ENCODE measurements around the gene PNPLA5.
A peak's percentile ranks its signal among the peaks of the same experiment; 100 is the strongest.

The PNPLA5 gene

GRCh38 chr22:43901976-43902643 lies 10.3 kb upstream of the PNPLA5 start:
- no peak for DNase-seq

- no peak for DNase-seq
Observed at GRCh38 chr22:43900206-43900605, 8.4 kb upstream of the PNPLA5 start.

DNA sequence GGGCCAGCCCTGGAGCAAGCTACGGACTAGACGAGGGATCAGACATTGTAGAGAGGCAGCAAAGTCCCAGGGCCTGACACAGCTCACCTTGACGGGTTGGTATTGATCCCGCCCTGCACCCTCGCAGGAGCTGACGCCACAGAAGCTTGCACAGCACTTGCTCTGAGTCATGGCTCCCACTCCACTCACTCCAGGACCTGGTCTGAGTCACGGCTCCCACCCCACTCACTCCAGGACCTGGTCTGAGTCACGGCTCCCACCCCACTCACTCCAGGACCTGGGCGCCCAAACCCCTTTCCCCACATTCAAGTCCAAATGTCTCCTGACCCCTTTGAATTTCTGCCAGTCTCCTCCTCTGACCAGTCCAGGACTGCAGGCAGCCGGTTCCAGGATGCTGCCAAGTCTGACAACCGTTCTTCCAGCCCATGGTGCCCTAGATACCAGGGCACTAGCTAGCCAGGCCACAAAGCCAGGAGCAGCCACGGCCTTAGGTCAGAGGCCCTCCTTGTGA lies 6.0 kb upstream of the PNPLA5 start:
- no peak for DNase-seq

- no peak for DNase-seq
Observed at GRCh38 chr22:43895986-43896645, 4.3 kb upstream of the PNPLA5 start.

DNA sequence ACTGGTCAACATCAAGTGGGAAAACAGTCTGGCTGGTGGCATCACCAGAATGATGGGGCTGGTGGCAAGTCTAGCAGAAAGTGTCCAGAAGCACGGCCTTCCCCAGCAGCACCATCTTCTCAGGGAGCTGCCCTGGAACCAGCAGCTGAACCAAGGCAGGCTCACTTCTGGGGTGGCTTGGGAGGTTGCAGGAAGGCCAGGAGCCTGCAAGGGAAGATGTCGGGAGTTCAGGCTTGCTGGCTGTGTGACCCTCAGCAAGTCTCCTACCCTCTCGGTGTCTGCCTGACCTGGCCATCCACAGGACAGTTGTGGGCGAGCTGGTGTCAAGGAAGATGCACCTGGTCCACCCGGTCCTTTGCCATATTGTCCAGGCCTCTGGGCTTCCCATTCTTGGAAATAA lies 2.3 kb upstream of the PNPLA5 start:
- no peak for DNase-seq

- DNase-seq = no peak
Observed at GRCh38 chr22:43893266-43893665, 1.5 kb upstream of the PNPLA5 start.

DNA sequence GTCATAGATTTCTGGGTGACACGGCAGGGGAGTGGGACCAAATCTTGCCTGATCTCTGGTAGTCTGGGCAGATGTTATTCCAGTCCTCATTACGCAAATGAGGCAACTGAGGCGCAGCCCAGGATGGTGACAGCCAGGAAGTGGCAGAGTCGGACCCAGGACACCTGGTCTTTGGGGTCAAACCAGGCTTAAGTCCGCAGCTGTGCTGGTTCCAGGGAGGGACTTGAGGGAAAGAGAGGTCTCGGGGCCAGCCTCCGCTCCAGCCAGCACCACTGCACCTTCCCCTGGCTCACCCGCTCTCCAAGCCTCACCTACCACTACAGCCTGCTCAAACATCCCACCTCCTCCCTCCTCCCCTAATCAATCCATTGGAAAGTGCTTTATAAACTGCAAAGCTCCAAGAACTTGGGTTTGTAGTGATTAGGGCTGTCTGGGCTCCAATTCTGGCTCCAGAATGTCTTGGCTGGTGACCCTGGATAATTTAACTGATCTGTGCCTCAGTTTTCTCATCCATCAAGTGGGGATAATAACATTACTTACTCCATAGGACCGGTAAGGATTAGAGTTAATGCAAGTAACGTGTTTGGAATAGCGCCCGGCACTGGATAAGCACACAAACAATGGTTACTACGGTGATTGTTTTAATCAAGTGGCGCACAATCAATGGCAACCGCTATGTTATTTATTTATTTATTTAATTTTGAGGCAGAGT lies 526 bp upstream of the PNPLA5 start:
- no peak for DNase-seq

DNA sequence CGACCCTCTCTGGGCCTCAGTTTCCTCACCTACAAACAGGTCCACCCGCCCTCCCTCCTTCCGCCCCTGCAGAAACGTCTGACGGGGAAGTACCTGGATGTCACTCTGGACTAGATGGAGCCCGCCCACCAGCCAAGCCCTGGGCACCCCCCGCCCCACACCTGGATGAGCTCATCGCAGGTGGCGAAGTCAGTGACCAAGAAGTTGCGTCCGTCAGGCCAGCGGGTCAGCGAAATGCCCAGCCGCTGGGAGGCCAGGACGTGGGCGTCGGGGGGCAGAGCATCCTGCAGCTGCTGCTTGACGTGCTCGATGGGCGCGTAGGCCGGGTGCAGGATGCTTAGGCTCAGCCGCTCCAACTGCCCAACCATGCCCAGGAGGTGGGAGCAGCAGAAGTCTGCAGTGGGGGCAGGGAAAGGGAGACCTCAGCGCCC lies 897 bp downstream of the PNPLA5 start:
- DNase-seq = no peak

DNA sequence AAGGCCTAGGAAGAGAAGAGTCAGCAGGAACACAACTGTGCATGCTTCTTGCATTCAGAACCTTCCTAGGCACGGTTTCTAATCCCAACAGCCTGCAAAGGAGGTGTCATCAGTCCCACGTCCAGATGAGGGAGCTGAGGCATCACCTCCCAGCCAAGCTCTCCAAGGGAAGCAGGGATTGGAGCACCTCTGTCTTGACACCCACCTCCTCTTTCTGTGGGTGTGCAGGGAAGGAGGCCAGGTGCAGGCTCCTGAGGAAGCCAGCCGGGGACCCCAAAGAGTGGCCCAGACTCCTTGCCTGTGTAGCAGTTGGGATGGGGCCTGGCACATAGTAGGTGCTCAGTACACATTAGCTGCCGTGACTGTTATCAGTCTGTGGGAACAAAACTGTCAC lies 2.0 kb downstream of the PNPLA5 start:
- no peak for DNase-seq

DNA sequence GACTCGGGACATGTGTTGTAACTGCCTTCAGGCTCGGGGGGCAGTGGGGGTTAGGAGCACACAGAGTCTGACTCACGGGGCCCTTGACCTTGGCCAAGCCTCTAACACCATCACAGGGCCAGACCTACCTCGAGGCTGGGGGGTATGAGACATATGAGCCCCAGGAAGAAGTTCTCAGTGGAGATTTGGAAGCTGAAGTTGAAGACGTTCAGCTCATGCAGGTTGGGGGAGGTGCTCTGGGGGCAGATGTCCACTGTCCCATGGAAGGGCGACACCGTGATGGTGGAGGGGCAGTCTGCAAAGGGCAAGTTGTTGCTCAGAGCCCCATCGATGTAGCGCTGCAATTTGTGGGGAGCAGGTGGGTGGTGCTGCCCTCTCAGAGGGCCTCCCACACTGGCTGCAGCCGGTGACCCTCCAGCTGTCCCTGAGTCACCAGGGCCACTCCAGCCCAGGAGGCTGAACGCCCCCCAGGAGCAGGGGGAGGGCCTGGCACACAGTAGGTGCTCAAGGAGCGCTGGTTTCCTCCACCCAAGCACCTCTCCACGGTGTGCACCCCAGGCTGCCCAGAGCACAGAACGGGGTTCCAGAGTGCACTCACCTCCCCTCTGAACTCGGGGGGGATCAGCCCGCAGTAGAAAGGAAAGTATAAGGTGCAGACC lies 2.5 kb downstream of the PNPLA5 start:
- DNase-seq = no peak

DNA sequence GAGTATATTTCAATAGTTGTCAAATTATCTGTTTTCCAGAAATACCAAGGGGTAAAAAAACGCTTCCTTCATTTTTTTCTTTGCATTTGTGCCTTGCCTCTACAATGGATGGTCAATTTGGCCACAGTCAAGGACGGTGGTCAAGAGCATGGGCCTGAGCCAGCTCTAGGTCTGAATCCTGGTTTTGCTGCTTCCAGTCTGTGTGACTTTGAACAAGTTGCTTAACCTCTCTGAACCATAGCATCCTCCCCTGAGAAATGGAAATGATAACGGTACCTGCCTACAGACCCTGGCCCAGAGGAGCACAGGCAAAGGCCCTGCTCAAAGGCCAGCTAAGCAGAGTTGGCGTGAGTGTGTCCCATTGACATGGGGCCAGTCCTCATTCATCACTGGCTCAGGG lies 3.1 kb downstream of the PNPLA5 start:
- no peak for DNase-seq

- DNase-seq = no peak
Observed at GRCh38 chr22:43887391-43887790, 4.4 kb downstream of the PNPLA5 start.

DNA sequence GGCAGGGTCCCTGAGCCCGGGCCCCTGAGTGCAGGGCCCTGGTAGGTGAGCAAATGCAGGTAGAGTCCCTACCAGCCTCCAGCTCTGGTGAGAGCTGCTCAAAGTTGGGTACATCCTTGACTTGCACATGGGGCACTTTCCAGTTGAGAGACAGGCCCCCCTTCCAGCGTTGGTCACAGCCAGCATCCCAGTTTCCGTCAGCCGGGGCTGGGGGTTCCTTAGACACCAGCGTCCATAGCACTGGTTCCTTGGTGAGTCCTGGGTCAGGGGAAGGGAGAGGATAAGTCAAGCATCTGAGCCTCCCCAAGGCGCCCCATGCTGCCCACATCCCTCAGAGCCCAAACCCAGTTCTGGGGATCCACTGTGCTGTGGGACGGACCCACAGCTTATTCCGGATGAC lies 5.6 kb downstream of the PNPLA5 start:
- no peak for DNase-seq

DNA sequence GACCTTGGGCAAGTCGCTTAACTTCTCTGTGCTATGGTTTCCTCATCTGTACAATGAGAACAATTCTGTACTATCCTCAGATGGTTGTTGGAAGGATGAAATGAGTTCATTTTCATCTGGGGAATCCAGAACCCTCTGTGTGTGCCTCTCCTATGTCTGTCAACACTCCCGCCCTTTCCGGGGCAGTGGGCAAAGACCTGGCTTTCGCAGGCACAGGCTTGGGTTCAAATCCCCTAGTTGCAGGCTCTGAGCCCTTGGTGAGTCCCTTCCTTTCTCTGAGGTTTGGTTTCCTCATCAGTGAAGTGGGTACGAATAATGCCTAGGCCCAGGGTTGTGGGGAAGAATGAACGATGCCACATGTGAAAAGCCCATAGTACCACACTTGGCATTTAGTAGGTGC lies 6.0 kb downstream of the PNPLA5 start:
- no peak for DNase-seq

GRCh38 chr22:43885319-43885671 lies 6.5 kb downstream of the PNPLA5 start:
- DNase-seq = no peak

DNA sequence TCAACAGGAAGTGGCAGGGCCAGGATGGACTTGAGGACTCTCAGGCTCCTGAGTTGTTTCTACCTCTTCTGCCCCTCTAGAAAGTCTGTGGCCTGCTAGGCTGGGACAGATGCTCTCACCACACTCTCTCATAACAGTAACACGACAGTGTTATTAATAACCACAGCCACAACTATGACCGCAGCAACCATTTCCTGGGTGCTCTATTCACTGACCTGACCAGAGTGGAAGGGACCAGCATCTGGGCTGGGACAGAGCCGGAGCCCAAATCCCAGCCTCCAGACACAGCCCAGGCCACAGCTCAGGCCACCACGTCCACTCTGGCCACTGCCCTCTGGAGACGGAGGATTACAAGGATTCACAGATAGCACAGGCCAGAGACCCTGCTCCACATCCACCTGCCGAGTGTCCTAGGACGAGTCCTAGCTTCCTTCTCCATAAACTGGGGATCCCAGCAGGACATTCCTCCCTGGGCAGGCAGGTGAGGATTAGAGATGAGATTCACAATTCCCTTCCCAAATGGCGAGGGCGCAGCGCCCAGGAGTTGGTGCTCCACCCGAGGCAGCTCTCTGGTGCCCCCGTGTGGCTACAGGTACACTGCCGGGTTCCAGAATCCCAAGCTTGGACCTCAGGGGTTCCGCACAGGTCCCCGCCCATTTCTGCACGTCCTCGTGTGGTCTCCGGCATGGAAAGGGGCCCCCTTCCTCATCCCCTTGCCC lies 7.1 kb downstream of the PNPLA5 start:
- peak; percentile 48 for DNase-seq

- DNase-seq = no peak
Observed at GRCh38 chr22:43883719-43884415, 7.9 kb downstream of the PNPLA5 start.

DNA sequence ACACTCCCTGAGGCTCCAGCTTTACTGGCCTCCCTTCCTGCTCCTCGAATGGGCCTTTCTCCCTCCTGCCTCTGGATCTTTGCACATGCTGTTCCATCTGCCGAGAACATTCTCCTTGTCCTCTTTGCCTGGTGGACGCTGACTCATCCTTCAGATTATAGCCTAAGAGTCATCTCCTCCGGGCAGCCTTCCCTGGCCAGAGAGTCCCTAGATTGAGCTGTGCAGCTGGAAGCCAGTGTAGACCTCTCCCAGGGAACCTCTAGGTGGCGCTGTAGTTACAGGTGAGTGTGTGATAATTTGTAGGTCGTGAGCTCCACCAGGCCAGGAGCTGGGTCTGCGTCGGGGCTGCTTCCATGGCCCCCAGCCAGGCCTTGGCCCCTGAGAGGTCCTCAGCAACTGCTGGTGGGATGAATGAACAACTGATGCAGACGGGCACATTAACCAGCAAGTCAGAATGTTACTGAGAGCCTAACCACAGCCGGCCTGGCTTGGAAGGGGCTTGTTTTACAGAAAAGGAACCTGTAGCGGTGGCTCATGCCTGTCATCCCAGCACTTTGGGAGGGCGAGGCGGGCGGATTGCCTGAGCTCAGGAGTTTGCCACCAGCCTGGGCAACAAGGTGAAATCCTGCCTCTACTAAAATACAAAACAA lies 8.7 kb downstream of the PNPLA5 start:
- DNase-seq = peak; percentile 63

- DNase-seq = no peak
Observed at GRCh38 chr22:43882122-43882767, 9.6 kb downstream of the PNPLA5 start.

GRCh38 chr22:43881091-43882061 lies 10.4 kb downstream of the PNPLA5 start:
- DNase-seq = no peak

Measured in NCI-H1436 (cell line).